H1 (cell line): ENCODE results near the gene TANC1. TPM values are rescaled to one million over a fixed set of nuclear protein-coding genes. Genes with fewer than 3 reads are reported as not detected.

Experiments used
- ATF2 ChIP-seq: IDR thresholded peaks from 2 replicates; pipeline ENCODE4 v1.6.1; 2012; ENCODE audit warnings: low read length, inconsistent platforms
- PHF8 ChIP-seq: fragments of 200-600 bp; sonication (generic); conservative IDR thresholded peaks from 2 replicates; pipeline ENCODE4 v1.7.1; 2012; ENCODE audit warnings: low read depth, mild to moderate bottlenecking, inconsistent platforms, low read length, moderate library complexity
- polyA plus RNA-seq, 7 experiments: library from polyadenylated mRNA; depleted of rRNA in 3 of 7; stranded (reverse) in 5 of 7; unstranded in 2 of 7; fragments of >200 nt in 5 of 7; fragments of 200-250 nt in 2 of 7; gene quantifications; 1 replicate in 5 of 7; 2 replicates in 1 of 7; 4 replicates in 1 of 7; pipeline versions ENCODE4 v1.2.1 to v1.2.3, GENCODE V29; 2011 to 2013; ENCODE audit warnings: missing spikeins in 2 of 7, mixed read lengths in 2 of 7
- total RNA-seq: library from RNA; stranded (reverse); fragmentation: NEBNext Ultra II Directional; extraction: Animal tissue kit (Norgen Biotek cat#: 25700); gene quantifications from 2 replicates; pipeline ENCODE4 v1.2.1, GENCODE V29; 2021

TANC1 gene
- total and polyA plus RNA-seq, 2 of the 8 experiments (the other 6 are each of a cell fraction or from before 2014, with no cell fraction given): 4.1 to 7.6 TPM

- TF ChIP-seq PHF8 (no peak), ATF2 (no peak)
- TF ChIP-seq, all 59 proteins: peak for 0
Measured at GRCh38 chr2:159051661-159052060, 83.2 kb downstream of the TANC1 start (continued).
